Retinal pigment epithelial cell (primary cell): Measurements from ENCODE around the gene BRME1.

ENCODE experiments used
- DNase-seq: peaks from one replicate; pipeline ENCODE4 v3.0.0-alpha.2; 2010; ENCODE audit warnings: low read depth
- H3K4me3 ChIP-seq: 2 replicates; pipeline ENCODE4 v1.5.1; 2011; ENCODE audit warnings: mild to moderate bottlenecking, low read length, control low read depth, moderate library complexity
- TF ChIP-seq, protein P1 (sequence below): conservative IDR thresholded peaks from 2 replicates; pipeline ENCODE4 v1.5.1; 2011; ENCODE audit warnings: low read depth, low read length, control low read depth, inconsistent platforms

BRME1 gene

DNA sequence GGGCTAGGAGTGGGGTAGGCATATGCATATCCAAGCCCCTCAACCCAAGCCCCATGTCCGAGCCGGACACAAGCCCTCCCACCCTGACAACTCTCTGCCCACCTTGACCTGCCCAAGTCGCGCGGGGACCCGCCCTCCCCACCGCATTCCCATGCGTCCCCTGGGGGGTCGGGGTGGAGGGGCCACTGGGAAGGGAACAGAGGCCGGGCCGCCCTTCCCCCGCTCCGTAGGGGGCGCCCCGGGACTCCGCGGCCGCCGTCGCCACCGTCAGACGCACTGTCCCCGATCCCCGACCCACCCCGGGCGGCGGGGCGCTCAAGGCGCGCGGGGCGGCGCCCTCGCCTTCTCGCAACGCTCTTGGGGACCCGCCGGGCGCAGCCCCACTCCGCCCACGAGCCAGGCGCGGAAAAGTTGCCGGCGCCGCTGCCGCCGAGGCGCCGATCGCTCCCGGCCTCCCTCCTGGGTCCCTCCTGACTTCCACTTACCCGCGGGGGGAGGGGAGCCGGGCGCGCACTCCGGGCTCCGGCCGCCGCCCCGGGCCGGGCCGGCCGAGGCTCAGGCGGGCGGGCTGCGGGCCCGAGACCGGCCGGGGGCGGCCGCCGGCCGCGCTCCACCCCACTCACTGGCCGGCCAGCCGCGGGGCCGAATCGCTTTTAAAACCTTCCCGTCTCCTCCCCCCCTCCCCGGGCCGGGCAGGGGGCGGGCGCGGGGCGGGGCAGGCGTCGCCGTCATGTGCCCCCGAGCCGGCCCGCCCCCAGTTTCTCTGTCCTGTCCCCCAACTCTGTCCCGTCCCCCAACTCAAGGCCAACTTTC, 63.4 kb downstream of the BRME1 start:
- DNase-seq: no peak
- H3K4me3 ChIP-seq: peak overlapping the region; percentile 86
- TF ChIP-seq, protein P1, sequence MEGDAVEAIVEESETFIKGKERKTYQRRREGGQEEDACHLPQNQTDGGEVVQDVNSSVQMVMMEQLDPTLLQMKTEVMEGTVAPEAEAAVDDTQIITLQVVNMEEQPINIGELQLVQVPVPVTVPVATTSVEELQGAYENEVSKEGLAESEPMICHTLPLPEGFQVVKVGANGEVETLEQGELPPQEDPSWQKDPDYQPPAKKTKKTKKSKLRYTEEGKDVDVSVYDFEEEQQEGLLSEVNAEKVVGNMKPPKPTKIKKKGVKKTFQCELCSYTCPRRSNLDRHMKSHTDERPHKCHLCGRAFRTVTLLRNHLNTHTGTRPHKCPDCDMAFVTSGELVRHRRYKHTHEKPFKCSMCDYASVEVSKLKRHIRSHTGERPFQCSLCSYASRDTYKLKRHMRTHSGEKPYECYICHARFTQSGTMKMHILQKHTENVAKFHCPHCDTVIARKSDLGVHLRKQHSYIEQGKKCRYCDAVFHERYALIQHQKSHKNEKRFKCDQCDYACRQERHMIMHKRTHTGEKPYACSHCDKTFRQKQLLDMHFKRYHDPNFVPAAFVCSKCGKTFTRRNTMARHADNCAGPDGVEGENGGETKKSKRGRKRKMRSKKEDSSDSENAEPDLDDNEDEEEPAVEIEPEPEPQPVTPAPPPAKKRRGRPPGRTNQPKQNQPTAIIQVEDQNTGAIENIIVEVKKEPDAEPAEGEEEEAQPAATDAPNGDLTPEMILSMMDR: peak; percentile 15

DNA sequence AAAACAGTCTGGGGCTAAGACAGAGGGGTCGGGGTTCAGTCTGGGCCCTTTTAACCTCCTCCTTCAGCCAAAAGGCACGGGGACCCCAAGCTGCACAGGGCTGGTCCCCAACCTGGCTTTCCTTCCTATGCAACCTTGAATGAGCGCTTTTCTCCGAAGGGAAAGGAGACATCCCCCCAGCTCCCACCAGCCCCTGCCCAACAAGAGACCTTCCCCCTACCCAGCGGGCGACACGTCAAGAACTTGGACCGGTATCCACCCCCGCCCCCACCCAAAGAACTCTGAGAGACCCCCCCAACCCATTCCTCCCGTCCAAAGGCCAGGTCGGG, 64.0 kb downstream of the BRME1 start:
- no peak for DNase-seq
- TF ChIP-seq, protein P1: no peak
- peak overlapping the region; percentile 86 for H3K4me3 ChIP-seq

- no peak for DNase-seq
- TF ChIP-seq, protein P1: no peak
- H3K4me3 ChIP-seq: peak overlapping the region; percentile 86
Measured at GRCh38 chr19:13841086-13841961, 64.6 kb downstream of the BRME1 start.

DNA sequence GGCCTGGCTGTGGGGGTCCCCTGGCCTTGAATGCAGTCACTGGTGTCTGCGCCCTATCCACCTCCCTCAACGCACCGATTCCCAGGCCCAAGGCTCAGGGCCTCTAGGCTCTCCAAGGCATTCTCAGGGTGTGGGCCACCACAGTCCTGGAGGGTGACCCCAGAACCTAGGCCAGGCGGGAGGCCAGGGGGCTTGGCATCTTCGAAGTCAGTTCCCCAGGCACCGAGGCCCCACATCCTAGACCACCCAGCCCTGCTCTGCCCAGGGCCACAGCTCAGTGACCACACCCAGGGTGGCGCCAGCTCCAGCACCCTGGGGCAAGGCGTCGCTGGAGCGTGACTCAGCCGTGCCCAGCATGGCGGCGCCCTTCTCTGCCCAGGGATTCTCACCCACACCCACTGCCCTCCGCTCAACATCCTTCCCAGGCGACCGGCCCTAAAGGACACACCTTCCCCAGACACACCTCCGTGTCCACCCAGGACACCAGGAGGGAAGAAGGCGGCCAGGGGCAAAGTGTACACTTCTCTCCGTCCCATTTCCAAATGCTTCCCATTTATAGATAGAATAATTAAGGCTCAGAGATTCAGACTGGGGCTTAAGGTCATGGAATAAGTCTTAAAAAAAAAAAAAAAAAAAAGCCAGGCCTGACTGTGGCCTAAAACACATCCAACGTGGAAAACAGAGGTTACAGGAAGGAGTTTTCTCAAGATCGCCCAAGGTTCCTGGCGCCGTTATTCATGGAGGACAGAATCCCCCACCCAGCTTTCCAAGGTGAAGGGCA, 65.4 kb downstream of the BRME1 start:
- DNase-seq: no peak
- TF ChIP-seq, protein P1: no peak
- H3K4me3 ChIP-seq: peak overlapping the region; percentile 86

DNA sequence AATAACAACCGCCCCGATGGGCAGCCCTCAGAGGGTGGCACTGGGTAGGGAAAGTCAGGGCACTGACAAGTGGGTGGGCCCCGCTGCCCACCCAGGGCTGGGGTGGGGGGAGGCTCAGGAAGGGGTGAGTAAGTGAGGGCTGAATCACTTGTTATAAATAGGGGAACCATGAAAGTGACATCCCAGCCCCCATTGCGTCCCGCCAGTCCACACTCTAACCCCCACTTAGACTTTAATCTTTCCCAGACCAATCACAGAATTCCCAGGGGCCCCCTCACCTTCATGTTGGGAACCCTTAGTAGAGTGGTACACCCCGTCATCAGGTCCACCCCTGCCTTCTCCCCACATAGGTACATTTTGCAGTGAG, 66.0 kb downstream of the BRME1 start:
- H3K4me3 ChIP-seq: peak overlapping the region; percentile 86
- DNase-seq: no peak
- TF ChIP-seq, protein P1: no peak

- DNase-seq: no peak
- H3K4me3 ChIP-seq: peak overlapping the region; percentile 86
- TF ChIP-seq, protein P1: no peak
Measured at GRCh38 chr19:13839130-13839937, 66.6 kb downstream of the BRME1 start.
